GM12878 (cell line): ENCODE results near the gene RCAN2.

ENCODE experiments used
- EGR1 ChIP-seq, 2 experiments: IDR thresholded peaks; 1 replicate in 1 of 2; 2 replicates in 1 of 2; pipeline ENCODE4 v1.6.1; 2011 to 2012; ENCODE audit warnings: low read depth in 2 of 2, low read length in 2 of 2, borderline replicate concordance in 1 of 2, mild to moderate bottlenecking in 1 of 2, moderate library complexity in 1 of 2
- POLR2A ChIP-seq: IDR thresholded peaks from 2 replicates; pipeline ENCODE4 v1.6.1; 2011; ENCODE audit warnings: low read depth, mild to moderate bottlenecking, low read length
- TAF1 ChIP-seq: IDR thresholded peaks from 2 replicates; pipeline ENCODE4 v1.6.1; 2011; ENCODE audit warnings: mild to moderate bottlenecking, low read depth, low read length, borderline replicate concordance
- USF2 ChIP-seq: IDR thresholded peaks from 2 replicates; pipeline ENCODE4 v1.6.1; 2011; ENCODE audit warnings: low read depth, low read length, improper control_type of control experiment, borderline replicate concordance
- TF ChIP-seq, protein P1 (sequence below), 3 experiments: IDR thresholded peaks in 2 of 3; conservative IDR thresholded peaks in 1 of 3; 2 replicates each; pipeline ENCODE4 v1.5.1; 2011; ENCODE audit warnings: low read depth in 3 of 3, low read length in 3 of 3, mild to moderate bottlenecking in 3 of 3, control low read depth in 2 of 3, moderate library complexity in 2 of 3, inconsistent platforms in 1 of 3, mixed read lengths in 1 of 3; ENCODE audit not compliant: control insufficient read depth in 2 of 3, insufficient read depth in 1 of 3; ENCODE audit errors: extremely low read depth in 1 of 3
- TF ChIP-seq, protein P2 (sequence below): IDR thresholded peaks from 2 replicates; pipeline ENCODE4 v1.6.1; 2012; ENCODE audit warnings: low read depth, low read length, improper control_type of control experiment
- TF ChIP-seq, protein P3 (sequence below): IDR thresholded peaks from 2 replicates; pipeline ENCODE4 v1.6.1; 2011; ENCODE audit warnings: mild to moderate bottlenecking, low read depth, low read length, moderate library complexity; ENCODE audit not compliant: insufficient replicate concordance

GRCh38 chr6:46289898-46290297 lies 201.4 kb downstream of the RCAN2 start:
- TF ChIP-seq, protein P1, sequence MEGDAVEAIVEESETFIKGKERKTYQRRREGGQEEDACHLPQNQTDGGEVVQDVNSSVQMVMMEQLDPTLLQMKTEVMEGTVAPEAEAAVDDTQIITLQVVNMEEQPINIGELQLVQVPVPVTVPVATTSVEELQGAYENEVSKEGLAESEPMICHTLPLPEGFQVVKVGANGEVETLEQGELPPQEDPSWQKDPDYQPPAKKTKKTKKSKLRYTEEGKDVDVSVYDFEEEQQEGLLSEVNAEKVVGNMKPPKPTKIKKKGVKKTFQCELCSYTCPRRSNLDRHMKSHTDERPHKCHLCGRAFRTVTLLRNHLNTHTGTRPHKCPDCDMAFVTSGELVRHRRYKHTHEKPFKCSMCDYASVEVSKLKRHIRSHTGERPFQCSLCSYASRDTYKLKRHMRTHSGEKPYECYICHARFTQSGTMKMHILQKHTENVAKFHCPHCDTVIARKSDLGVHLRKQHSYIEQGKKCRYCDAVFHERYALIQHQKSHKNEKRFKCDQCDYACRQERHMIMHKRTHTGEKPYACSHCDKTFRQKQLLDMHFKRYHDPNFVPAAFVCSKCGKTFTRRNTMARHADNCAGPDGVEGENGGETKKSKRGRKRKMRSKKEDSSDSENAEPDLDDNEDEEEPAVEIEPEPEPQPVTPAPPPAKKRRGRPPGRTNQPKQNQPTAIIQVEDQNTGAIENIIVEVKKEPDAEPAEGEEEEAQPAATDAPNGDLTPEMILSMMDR (IDR thresholded peaks at IDR 0.05 in 2 of 3, conservative IDR thresholded peaks at IDR 0.05 in 1 of 3; ENCODE audit: control insufficient read depth in 2 of 3, extremely low read depth in 1 of 3, insufficient read depth in 1 of 3, low read depth in 3 of 3, low read length in 3 of 3) = no peak
- TF ChIP-seq, protein P2, sequence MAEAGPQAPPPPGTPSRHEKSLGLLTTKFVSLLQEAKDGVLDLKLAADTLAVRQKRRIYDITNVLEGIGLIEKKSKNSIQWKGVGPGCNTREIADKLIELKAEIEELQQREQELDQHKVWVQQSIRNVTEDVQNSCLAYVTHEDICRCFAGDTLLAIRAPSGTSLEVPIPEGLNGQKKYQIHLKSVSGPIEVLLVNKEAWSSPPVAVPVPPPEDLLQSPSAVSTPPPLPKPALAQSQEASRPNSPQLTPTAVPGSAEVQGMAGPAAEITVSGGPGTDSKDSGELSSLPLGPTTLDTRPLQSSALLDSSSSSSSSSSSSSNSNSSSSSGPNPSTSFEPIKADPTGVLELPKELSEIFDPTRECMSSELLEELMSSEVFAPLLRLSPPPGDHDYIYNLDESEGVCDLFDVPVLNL = no peak
- TF ChIP-seq, protein P3, sequence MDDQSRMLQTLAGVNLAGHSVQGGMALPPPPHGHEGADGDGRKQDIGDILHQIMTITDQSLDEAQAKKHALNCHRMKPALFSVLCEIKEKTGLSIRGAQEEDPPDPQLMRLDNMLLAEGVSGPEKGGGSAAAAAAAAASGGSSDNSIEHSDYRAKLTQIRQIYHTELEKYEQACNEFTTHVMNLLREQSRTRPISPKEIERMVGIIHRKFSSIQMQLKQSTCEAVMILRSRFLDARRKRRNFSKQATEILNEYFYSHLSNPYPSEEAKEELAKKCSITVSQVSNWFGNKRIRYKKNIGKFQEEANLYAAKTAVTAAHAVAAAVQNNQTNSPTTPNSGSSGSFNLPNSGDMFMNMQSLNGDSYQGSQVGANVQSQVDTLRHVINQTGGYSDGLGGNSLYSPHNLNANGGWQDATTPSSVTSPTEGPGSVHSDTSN = no peak
- TF ChIP-seq USF2 (no peak), POLR2A (no peak), EGR1 (IDR thresholded peaks at IDR 0.05; ENCODE audit: borderline replicate concordance in 1 of 2, low read depth in 2 of 2, low read length in 2 of 2) (no peak), TAF1 (no peak)
